Fibroblast of lung (primary cell): ENCODE results near the gene RBL1.
"Not testable (repeated sequence)": the region's sequence is repeated elsewhere in the genome, so short reads cannot be mapped to it uniquely, and the experiment has no call there.

ENCODE experiments used
- CTCF ChIP-seq, 2 donors: IDR thresholded peaks in 1 of 2; conservative IDR thresholded peaks in 1 of 2; 1 replicate in 1 of 2; 2 replicates in 1 of 2; pipeline ENCODE4 v1.5.1; 2011 to 2012; ENCODE audit warnings: low read length in 2 of 2, control low read depth in 1 of 2, inconsistent platforms in 1 of 2, low read depth in 1 of 2, mild to moderate bottlenecking in 1 of 2
- EZH2 ChIP-seq: IDR thresholded peaks from 2 replicates; pipeline ENCODE4 v1.5.1; 2012; ENCODE audit warnings: low read length, control low read depth, mild to moderate bottlenecking; ENCODE audit errors: missing control alignments

DNA sequence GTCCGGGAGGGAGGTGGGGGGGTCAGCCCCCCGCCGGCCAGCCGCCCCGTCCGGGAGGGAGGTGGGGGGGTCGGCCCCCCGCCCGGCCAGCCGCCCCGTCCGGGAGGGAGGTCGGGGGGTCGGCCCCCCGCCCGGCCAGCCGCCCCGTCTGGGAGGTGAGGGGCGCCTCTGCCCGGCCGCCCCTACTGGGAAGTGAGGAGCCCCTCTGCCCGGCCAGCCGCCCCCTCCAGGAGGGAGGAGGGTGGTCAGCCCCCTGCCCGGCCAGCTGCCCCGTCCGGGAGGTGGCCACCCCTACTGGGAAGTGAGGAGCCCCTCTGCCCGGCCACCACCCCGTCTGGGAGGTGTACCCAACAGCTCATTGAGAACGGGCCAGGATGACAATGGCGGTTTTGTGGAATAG, 30.5 kb upstream of the RBL1 start:
- TF ChIP-seq CTCF (conservative IDR thresholded peaks at IDR 0.05 in 1 of 2, IDR thresholded peaks at IDR 0.05 in 1 of 2; ENCODE audit: low read depth in 1 of 2, low read length in 2 of 2); EZH2: not testable (repeated sequence)
